GM12875 (cell line): ENCODE results near the gene GPR68.

Source experiments
- H3K4me3 ChIP-seq: one replicate; pipeline ENCODE4 v1.5.1; 2011; ENCODE audit warnings: low read depth, low read length, control low read depth
- CTCF ChIP-seq: IDR thresholded peaks from 2 replicates; pipeline ENCODE4 v1.5.1; 2011; ENCODE audit warnings: low read depth, mild to moderate bottlenecking, control low read depth, inconsistent platforms, low read length, moderate library complexity, borderline replicate concordance; ENCODE audit not compliant: insufficient read depth

The GPR68 gene

GRCh38 chr14:91288876-91289275 is 44.4 kb upstream of the GPR68 start:
- TF ChIP-seq CTCF = no peak
- no peak overlapping the region for H3K4me3 ChIP-seq

GRCh38 chr14:91286530-91286937 is 42.0 kb upstream of the GPR68 start:
- H3K4me3 ChIP-seq = no peak overlapping the region
- TF ChIP-seq CTCF = peak; percentile 63

GRCh38 chr14:91284791-91285548 is 40.5 kb upstream of the GPR68 start:
- no peak for TF ChIP-seq CTCF
- no peak overlapping the region for H3K4me3 ChIP-seq

GRCh38 chr14:91284146-91284790 is 39.8 kb upstream of the GPR68 start:
- TF ChIP-seq CTCF = no peak
- H3K4me3 ChIP-seq = no peak overlapping the region

GRCh38 chr14:91283666-91284065 is 39.2 kb upstream of the GPR68 start:
- TF ChIP-seq CTCF = no peak
- H3K4me3 ChIP-seq = no peak overlapping the region

GRCh38 chr14:91282954-91283645 is 38.6 kb upstream of the GPR68 start:
- no peak overlapping the region for H3K4me3 ChIP-seq
- no peak for TF ChIP-seq CTCF

- no peak overlapping the region for H3K4me3 ChIP-seq
- TF ChIP-seq CTCF = no peak
Observed at GRCh38 chr14:91281346-91281745, 36.8 kb upstream of the GPR68 start.
